Measurements from ENCODE around the gene TUBA4B. TPM values are rescaled to one million over a fixed set of nuclear protein-coding genes. Genes with fewer than 3 reads are reported as not detected.

The TUBA4B gene
- total RNA-seq, 1 donor from 2014 or later = 0.25 TPM

DNA sequence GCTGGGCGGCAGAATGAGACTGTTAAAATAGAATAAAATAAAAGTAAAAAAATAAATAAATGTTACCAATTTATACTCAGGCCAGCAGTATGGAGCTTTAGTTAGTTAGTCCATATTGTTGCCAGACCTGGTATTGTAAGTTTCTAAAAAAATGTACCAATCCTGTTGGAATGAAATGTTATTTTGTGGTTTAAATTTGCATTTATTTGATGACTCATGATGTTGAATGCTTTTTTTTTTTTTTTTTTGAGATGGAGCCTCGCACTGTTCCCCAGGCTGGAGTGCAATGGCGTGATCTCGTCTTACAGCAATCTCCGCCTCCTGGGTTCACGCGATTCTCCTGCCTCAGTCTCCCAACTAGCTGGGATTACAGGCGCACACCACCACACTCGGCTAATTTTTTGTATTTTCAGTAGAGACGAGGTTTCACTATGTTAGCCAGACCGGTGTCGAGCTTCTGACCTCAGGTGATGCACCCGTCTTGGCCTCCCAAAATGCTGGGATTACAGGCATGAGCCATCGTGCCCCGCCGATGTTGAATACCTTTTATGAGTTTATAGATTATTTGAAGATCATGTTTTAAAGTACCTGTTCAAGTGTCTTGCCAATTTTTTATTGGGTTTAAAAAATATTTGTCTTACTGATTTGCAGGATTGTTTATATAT is 61.9 kb downstream of the TUBA4B start:
- DNase-seq (ENCODE audit: low read depth) = peak; percentile 17

Other genes starting within 250 kb of the TUBA4B start
- gene CFAP65, start 211.7 kb upstream of the TUBA4B start, total RNA-seq = 0.65 TPM in 1 of 2 replicates, not detected in the other
- 0.25 TPM in 1 of 2 replicates, not detected in the other for gene IHH, start 192.3 kb upstream of the TUBA4B start, total RNA-seq
- gene NHEJ1, start 92.4 kb upstream of the TUBA4B start, total RNA-seq = 18.4 and 24.6 TPM in 2 replicates
- gene SLC23A3, start 83.2 kb upstream of the TUBA4B start, total RNA-seq = 1.0 and 1.6 TPM in 2 replicates
- gene CNPPD1, start 76.3 kb upstream of the TUBA4B start, total RNA-seq = 39.1 and 46.3 TPM in 2 replicates
- 65.6 and 73.5 TPM in 2 replicates for gene RETREG2, start 75.0 kb upstream of the TUBA4B start, total RNA-seq
- gene ZFAND2B, start 46.5 kb upstream of the TUBA4B start, total RNA-seq = 18.4 and 30.9 TPM in 2 replicates
- gene ABCB6, start 34.3 kb upstream of the TUBA4B start, total RNA-seq = 17.2 and 23.9 TPM in 2 replicates
- gene ATG9A, start 23.6 kb upstream of the TUBA4B start, total RNA-seq = 21.2 and 78.7 TPM in 2 replicates
- gene ANKZF1, start 23.4 kb upstream of the TUBA4B start, total RNA-seq = 35.8 and 53.4 TPM in 2 replicates
- gene GLB1L, start 7.8 kb upstream of the TUBA4B start, total RNA-seq = 9.8 and 12.9 TPM in 2 replicates
- gene STK16, start 7.8 kb upstream of the TUBA4B start, total RNA-seq = 30.7 and 52.7 TPM in 2 replicates
- 70.9 and 239 TPM in 2 replicates for gene TUBA4A, start 675 bp downstream of the TUBA4B start, total RNA-seq
- gene DNAJB2, start 26.1 kb downstream of the TUBA4B start, total RNA-seq = 83.7 and 90.7 TPM in 2 replicates
- 0.35 and 0.52 TPM in 2 replicates for gene PTPRN, start 56.2 kb downstream of the TUBA4B start, total RNA-seq
- not detected in 2 replicates for gene RESP18, start 79.5 kb downstream of the TUBA4B start, total RNA-seq
- gene DNPEP, start 134.7 kb downstream of the TUBA4B start, total RNA-seq = 53.1 and 61.0 TPM in 2 replicates
- gene DES, start 165.1 kb downstream of the TUBA4B start, total RNA-seq = 0.30 and 0.69 TPM in 2 replicates
- 2.3 and 10.8 TPM in 2 replicates for gene SPEG, start 181.6 kb downstream of the TUBA4B start, total RNA-seq
- 32.0 and 43.2 TPM in 2 replicates for gene GMPPA, start 245.6 kb downstream of the TUBA4B start, total RNA-seq

Data from renal cortical epithelial cell (primary cell).